Measurements from ENCODE around the gene GRK6. TPM values are rescaled to one million over a fixed set of nuclear protein-coding genes. Genes with fewer than 3 reads are reported as not detected.

Gene GRK6
- total and polyA plus RNA-seq, 9 donors, result 13.8 to 25.0 (median 19.3) TPM

DNA sequence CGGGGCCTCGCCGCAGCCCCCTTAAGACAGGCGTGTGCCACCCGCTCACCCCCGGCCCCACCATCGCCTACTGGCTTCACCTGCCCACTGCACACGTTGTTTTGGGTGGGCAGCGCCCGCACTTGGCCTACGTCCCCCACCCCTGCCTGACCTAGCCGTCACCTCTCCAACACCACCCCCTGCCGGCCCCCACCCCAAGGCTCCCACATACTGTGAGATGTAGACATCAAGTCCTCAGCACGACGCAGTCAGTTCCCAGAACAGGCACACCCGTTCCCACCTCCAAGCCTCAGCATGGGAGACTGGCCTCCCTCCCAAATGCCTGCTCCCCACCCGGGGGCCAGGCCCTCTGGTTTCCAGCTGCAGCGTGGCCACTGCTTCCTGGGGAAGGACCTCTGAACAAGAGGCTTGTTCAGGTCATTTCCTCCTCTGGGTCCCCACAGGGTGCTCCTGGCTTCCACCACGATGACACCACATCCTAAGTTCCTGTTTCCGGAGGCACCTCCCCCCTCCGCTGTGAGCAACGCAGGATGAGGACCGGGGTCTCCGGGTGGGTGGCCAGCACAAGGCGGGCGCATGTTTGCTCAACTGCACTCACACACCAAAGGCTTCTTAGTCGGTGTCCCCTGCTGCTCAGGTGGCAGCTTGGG is 35.7 kb downstream of the GRK6 start:
- WGBS (ENCODE audit: insufficient coverage), result 70% methylated on average over 14 of the region's 27 CpGs
- Histone ChIP-seq H3K36me3 (ENCODE audit: control insufficient read depth, insufficient read depth, low read length) (peaks cover 82% of the 10 kb centered on the region), H3K9me3 (replicated peaks; ENCODE audit: control insufficient read depth, low read depth, low read length) (peaks cover 4% of the 10 kb centered on the region), H3K27ac (ENCODE audit: low read length) (peak overlapping the region; percentile 67), H3K27me3 (ENCODE audit: control insufficient read depth, insufficient read depth, low read length) (no peaks in the 10 kb centered on the region), H3K4me1 (ENCODE audit: control insufficient read depth, insufficient read depth, low read length) (peaks cover 22% of the 10 kb centered on the region), H3K4me3 (ENCODE audit: low read length) (no peak overlapping the region)
- peak; percentile 54 for DNase-seq

DNA sequence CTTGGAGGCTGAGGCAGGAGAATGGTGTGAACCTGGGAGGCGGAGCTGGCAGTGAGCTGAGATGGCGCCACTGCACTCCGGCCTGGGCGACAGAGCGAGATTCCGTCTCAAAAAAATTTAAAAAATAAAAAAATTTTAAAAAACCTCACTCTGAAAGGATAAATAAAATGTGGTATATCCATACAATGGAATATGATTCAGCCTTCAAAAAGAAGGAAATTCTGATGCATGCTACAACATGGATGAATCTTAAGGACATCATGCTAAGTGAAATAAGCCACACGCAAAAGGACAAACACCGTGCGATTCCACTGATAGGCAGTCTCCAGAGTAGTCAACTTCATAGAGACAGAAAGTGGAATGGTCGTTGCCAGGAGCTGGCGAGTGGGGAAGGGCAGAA is 38.6 kb downstream of the GRK6 start:
- H3K4me3 ChIP-seq (ENCODE audit: low read length), result no peak overlapping the region
- H3K9me3 ChIP-seq (replicated peaks; ENCODE audit: control insufficient read depth, low read depth, low read length), result peaks cover 4% of the 10 kb centered on the region
- H3K36me3 ChIP-seq (ENCODE audit: control insufficient read depth, insufficient read depth, low read length), result peaks cover 80% of the 10 kb centered on the region
- no peak overlapping the region for H3K27ac ChIP-seq (ENCODE audit: low read length)
- no peaks in the 10 kb centered on the region for H3K27me3 ChIP-seq (ENCODE audit: control insufficient read depth, insufficient read depth, low read length)
- 94% methylated on average over 6 of the region's 11 CpGs for WGBS (ENCODE audit: insufficient coverage)
- peaks cover 28% of the 10 kb centered on the region for H3K4me1 ChIP-seq (ENCODE audit: control insufficient read depth, insufficient read depth, low read length)
- no peak for DNase-seq

DNA sequence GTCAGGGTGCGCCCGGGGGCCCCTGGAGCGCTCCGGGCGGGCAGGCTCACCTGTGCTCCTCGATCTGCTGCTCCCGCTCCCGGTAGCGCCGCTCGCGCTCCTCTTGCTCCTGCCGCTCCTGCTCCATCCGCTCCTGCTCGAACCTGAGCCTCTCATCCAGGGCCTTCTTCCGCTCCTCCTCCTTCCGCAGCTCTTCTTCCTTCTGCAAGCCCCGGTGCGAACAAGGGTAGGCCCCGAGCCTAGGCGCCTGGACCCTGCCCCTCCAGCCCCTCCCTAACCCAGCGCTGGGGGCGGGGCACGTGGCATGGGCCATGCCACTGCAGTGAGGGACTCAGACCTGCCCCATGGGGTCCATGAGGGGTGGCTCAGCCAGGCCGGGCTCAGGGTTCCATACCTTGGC is 40.4 kb downstream of the GRK6 start:
- peaks cover 82% of the 10 kb centered on the region for H3K36me3 ChIP-seq (ENCODE audit: control insufficient read depth, insufficient read depth, low read length)

DNA sequence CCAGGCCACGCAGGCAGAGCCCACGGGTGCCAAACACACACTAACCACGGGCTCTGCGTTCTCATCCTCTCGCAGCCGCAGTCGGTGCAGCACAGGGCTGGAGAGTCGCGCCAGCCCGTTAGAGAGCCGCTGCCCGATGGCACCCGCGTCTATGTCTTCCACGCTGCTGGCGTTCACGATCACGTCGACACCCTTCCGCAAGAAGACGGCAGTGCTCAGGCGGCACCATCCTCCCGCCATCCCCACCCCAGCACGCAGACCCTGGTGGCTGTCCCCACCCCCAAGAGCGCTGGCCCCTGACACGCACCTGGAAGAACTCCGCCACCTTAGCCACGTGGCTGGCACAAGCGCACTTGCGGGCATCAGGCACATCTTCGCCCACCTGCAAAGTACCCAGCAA is 41.0 kb downstream of the GRK6 start:
- no peak overlapping the region for H3K4me3 ChIP-seq (ENCODE audit: low read length)
- DNase-seq, result no peak
- peaks cover 42% of the 10 kb centered on the region for H3K4me1 ChIP-seq (ENCODE audit: control insufficient read depth, insufficient read depth, low read length)
- H3K27ac ChIP-seq (ENCODE audit: low read length), result no peak overlapping the region
- H3K36me3 ChIP-seq (ENCODE audit: control insufficient read depth, insufficient read depth, low read length), result peaks cover 81% of the 10 kb centered on the region
- WGBS (ENCODE audit: insufficient coverage), result 95% methylated on average over 27 of the region's 31 CpGs
- H3K27me3 ChIP-seq (ENCODE audit: control insufficient read depth, insufficient read depth, low read length), result no peaks in the 10 kb centered on the region
- peaks cover 4% of the 10 kb centered on the region for H3K9me3 ChIP-seq (replicated peaks; ENCODE audit: control insufficient read depth, low read depth, low read length)

More for the DNA sequence above, 40.4 kb downstream of the GRK6 start:
- Histone ChIP-seq H3K9me3 (replicated peaks; ENCODE audit: control insufficient read depth, low read depth, low read length) (peaks cover 4% of the 10 kb centered on the region), H3K4me1 (ENCODE audit: control insufficient read depth, insufficient read depth, low read length) (peaks cover 41% of the 10 kb centered on the region), H3K27ac (ENCODE audit: low read length) (no peak overlapping the region), H3K4me3 (ENCODE audit: low read length) (no peak overlapping the region), H3K27me3 (ENCODE audit: control insufficient read depth, insufficient read depth, low read length) (no peaks in the 10 kb centered on the region)
- WGBS (ENCODE audit: insufficient coverage), result 95% methylated on average over 18 of the region's 25 CpGs
- DNase-seq, result no peak

DNA sequence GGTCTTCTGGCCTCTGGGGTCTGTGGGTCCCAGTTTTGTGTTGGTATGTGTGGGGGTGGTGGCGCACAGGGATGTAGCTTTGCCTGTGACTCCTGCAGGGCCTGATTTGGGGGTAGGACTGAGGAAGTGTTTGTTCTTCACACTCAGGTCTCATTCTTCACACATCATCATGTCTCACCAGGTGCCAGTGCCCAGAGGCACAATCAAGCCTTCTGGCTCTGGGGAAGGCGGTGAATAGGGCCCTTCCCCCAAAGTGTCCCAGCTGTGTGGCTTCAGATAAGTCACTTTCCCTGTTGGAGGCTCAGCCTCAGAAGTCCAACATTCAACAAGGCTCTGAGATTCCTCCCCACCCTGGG is 41.8 kb downstream of the GRK6 start:
- no CpG with 5 or more reads among the region's 2 CpGs for WGBS (ENCODE audit: insufficient coverage)
- H3K27me3 ChIP-seq (ENCODE audit: control insufficient read depth, insufficient read depth, low read length), result no peaks in the 10 kb centered on the region
- H3K9me3 ChIP-seq (replicated peaks; ENCODE audit: control insufficient read depth, low read depth, low read length), result peaks cover 4% of the 10 kb centered on the region
- peak overlapping the region; percentile 7 for H3K27ac ChIP-seq (ENCODE audit: low read length)
- no peak overlapping the region for H3K4me3 ChIP-seq (ENCODE audit: low read length)
- H3K4me1 ChIP-seq (ENCODE audit: control insufficient read depth, insufficient read depth, low read length), result peaks cover 42% of the 10 kb centered on the region
- peaks cover 74% of the 10 kb centered on the region for H3K36me3 ChIP-seq (ENCODE audit: control insufficient read depth, insufficient read depth, low read length)
- DNase-seq, result no peak

DNA sequence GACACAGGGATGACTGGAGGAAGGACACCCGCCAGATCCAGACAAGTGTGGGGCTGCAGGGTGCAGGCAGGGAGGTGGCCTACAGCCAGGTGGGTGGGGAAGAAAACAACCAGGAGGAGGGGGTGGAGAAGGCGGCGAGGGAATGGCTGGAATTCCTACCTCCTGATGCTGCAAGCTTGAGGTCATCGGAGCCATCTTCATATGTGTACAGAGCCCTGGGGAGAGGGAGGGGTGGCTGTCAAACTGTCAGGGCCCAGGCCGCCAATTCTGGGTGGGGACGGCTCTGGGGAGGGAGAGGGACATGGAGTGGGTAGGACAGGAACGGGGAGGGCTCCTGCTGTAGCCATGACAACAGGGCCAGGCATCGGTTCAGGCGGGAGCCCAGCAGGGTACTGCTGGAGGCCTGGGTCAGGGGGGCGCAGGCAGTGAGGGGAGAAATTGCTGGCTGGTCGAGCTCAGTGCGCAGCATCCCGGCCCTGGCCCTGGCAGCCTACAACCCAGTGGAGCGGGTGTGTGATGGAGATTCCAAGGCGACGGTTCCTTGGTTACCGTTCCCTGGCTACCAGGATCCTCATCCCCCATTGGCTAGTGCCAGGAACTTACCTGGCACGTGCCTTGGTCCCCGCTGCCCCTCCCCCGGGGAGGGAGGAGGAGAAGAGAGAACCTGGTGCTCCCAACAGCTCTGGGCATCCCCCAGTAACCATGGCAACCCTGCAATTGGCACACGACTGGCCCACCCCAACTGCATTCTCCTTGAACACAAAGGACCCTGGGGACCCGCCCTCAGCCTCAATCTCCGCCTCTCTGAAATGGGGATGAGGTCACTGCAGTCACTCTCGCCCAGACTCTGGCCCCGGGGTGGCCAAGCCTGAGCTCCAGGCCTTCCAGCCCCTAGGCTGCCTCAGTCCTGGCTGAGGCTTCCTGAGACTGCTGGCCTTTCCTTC is 42.5 kb downstream of the GRK6 start:
- peaks cover 68% of the 10 kb centered on the region for H3K36me3 ChIP-seq (ENCODE audit: control insufficient read depth, insufficient read depth, low read length)
- WGBS (ENCODE audit: insufficient coverage), result 42% methylated on average over 12 of the region's 25 CpGs
- DNase-seq, result peak; percentile 89
- H3K4me1 ChIP-seq (ENCODE audit: control insufficient read depth, insufficient read depth, low read length), result peaks cover 44% of the 10 kb centered on the region
- peak overlapping the region; percentile 76 for H3K27ac ChIP-seq (ENCODE audit: low read length)
- peaks cover 4% of the 10 kb centered on the region for H3K9me3 ChIP-seq (replicated peaks; ENCODE audit: control insufficient read depth, low read depth, low read length)
- H3K4me3 ChIP-seq (ENCODE audit: low read length), result no peak overlapping the region
- H3K27me3 ChIP-seq (ENCODE audit: control insufficient read depth, insufficient read depth, low read length), result no peaks in the 10 kb centered on the region

DNA sequence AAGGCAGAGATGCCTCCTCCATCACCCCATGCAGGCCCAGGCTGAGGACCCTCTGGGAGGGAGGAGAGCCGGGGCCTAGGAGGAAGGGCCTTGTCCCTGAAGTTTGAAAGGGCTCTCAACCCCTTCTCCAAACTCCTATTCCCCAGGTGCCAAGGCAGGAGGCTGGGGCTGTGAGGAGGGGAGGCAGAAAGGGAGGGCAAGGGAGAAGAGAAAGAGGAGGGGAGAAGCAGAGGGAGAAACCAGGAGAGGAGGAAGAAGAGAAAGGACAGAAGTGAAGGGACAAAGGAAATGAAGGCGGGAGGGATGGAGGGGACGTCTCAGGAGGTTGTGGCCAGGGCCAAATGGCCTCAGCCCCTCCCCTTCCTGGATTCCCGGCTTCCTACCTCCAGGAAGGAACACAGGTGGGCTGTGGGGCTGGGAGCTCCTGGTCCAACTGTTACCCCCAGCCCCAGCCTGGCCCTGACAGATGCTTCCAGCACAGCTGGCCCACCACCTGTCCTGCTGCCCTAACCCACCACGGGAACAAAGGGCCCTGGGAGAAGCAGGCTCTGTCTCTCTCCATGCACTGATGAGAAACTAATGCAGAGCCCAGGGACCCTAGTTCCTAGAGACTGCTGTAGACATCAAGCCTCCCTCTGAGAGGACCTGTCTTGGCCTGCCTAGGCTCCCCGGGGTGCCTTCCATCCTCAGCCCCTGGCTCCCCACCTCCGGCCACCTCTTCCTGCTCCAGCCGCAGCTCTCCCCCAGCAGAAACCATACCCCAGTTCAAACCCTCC is 43.5 kb downstream of the GRK6 start:
- Histone ChIP-seq H3K27ac (ENCODE audit: low read length) (peak overlapping the region; percentile 76), H3K4me1 (ENCODE audit: control insufficient read depth, insufficient read depth, low read length) (peaks cover 54% of the 10 kb centered on the region), H3K4me3 (ENCODE audit: low read length) (no peak overlapping the region), H3K27me3 (ENCODE audit: control insufficient read depth, insufficient read depth, low read length) (no peaks in the 10 kb centered on the region), H3K9me3 (replicated peaks; ENCODE audit: control insufficient read depth, low read depth, low read length) (peaks cover 4% of the 10 kb centered on the region), H3K36me3 (ENCODE audit: control insufficient read depth, insufficient read depth, low read length) (peaks cover 68% of the 10 kb centered on the region)
- no peak for DNase-seq
- 29% methylated on average over 4 of the region's 8 CpGs for WGBS (ENCODE audit: insufficient coverage)

DNA sequence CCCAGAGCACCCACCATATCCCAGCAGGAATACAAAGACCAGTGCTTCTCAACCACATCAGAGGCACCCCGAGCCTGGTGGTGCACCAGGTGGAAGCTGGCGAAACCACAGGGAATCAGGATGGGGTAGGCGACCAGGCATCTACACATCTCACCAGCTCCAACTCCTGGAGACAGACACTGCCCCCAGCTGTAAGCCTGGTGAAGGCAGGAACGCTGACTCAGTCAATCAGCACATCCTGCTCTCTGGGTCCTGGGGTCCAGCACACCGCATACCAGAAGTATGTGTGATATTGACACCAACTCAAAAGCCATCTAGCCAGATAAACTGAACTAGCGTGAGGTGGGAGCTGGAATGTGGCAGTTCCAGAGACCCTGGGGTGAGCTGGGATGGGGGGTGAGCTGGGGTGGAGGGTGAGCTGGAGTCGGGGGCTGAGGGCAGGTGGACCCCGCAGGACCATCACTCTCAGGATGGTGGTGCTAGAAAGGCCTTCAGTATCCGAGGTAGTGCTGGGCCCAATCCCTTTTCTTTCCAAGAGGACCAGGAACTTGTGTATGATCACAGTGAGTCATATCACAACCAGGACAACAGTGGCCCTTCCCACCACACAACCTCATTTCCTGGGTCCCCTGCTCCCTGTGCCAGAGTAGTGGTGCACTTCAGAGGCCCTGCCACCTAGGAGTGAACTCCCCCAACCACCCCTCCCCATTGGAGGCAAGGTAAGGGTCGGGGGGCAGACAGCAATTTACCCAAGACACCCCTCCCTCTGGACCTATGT is 44.5 kb downstream of the GRK6 start:
- no peaks in the 10 kb centered on the region for H3K27me3 ChIP-seq (ENCODE audit: control insufficient read depth, insufficient read depth, low read length)
- H3K36me3 ChIP-seq (ENCODE audit: control insufficient read depth, insufficient read depth, low read length), result peaks cover 59% of the 10 kb centered on the region
- no peak for DNase-seq
- H3K9me3 ChIP-seq (replicated peaks; ENCODE audit: control insufficient read depth, low read depth, low read length), result no peaks in the 10 kb centered on the region
- H3K27ac ChIP-seq (ENCODE audit: low read length), result peak overlapping the region; percentile 76
- 86% methylated on average over 1 of the region's 10 CpGs for WGBS (ENCODE audit: insufficient coverage)
- H3K4me3 ChIP-seq (ENCODE audit: low read length), result peak overlapping the region; percentile 5
- peaks cover 59% of the 10 kb centered on the region for H3K4me1 ChIP-seq (ENCODE audit: control insufficient read depth, insufficient read depth, low read length)

DNA sequence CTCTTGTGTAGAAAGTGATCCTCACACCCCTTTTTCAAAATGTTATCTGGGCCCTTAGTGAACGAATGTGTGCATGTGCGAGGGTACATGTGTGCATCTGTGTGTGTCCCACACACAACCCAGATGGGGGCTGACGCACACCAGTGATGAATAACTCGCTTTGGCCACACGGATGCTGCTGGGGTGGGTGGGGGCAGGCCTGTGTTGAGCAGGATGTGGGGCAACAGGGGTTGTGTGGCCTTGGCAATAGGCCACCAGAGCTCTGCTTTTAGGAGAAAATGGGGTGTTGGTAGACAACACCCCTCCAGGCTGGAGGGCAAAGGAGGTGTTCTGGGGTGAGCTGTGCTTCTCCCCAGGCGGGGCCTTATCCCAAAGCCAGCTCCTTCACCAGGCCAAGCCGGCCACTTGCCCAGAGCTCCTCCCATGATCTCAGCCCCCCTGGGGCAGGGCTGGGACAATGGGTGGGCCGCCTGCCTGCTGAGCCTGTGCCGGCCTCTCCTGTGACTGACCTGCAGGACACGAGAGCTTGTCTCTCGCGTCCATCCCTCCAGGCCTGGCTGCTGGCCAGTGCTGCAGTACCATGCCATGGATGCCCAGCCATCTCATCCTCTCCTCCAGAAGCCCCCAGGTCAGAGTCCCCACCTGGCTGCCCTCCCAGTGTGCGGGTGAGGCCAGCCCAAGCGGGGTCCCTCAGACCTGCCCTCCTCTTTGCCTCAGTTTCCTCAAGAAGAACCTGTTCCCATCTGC is 45.3 kb downstream of the GRK6 start:
- peak; percentile 71 for DNase-seq
- Histone ChIP-seq H3K4me3 (ENCODE audit: low read length) (peak overlapping the region; percentile 92), H3K4me1 (ENCODE audit: control insufficient read depth, insufficient read depth, low read length) (peaks cover 62% of the 10 kb centered on the region), H3K27ac (ENCODE audit: low read length) (peak overlapping the region; percentile 88), H3K36me3 (ENCODE audit: control insufficient read depth, insufficient read depth, low read length) (peaks cover 51% of the 10 kb centered on the region), H3K27me3 (ENCODE audit: control insufficient read depth, insufficient read depth, low read length) (no peaks in the 10 kb centered on the region), H3K9me3 (replicated peaks; ENCODE audit: control insufficient read depth, low read depth, low read length) (no peaks in the 10 kb centered on the region)
- WGBS (ENCODE audit: insufficient coverage), result 12% methylated on average over 11 of the region's 14 CpGs
